ENCODE data around the gene FOXL2.
A peak's percentile ranks its signal among the peaks of the same experiment; 100 is the strongest.

- peak; percentile 59 to 95 (median 88) for TF ChIP-seq CTCF (IDR thresholded peaks at IDR 0.05 in 4 of 5, conservative IDR thresholded peaks at IDR 0.05 in 1 of 5)
- no peak for TF ChIP-seq POLR2A (IDR thresholded peaks at IDR 0.05)
These were observed 10.8 kb downstream of the FOXL2 start for GRCh38 chr3:138935863-138936740.

Data from gastrocnemius medialis (tissue), 4 donors.